GM11168 (cell line): ENCODE data around the gene AVPR2.

ENCODE experiments used
- in situ Hi-C: fragments of 300-500 bp; cut with MboI; formaldehyde crosslinking; loops from one replicate; pipeline ENCODE4 v1.12.0; 2022; ENCODE audit warnings: low sequenced_read_pairs; ENCODE audit not compliant: unreplicated experiment

Gene AVPR2

GRCh38 chrX:153909980-153910360, 5.5 kb downstream of the AVPR2 start:
- in situ Hi-C loops = no loop called here

GRCh38 chrX:153910446-153910845, 6.0 kb downstream of the AVPR2 start:
- in situ Hi-C loops = no loop called here

GRCh38 chrX:153911798-153912197, 7.3 kb downstream of the AVPR2 start:
- in situ Hi-C loops = no loop called here

GRCh38 chrX:153913211-153913610, 8.7 kb downstream of the AVPR2 start:
- in situ Hi-C loops = no loop called here

- in situ Hi-C loops = no loop called here
Measured at GRCh38 chrX:153913701-153914100, 9.2 kb downstream of the AVPR2 start.

GRCh38 chrX:153917869-153918268, 13.4 kb downstream of the AVPR2 start:
- in situ Hi-C loops = no loop called here

- in situ Hi-C loops = no loop called here
Measured at GRCh38 chrX:153919281-153919680, 14.8 kb downstream of the AVPR2 start.

- in situ Hi-C loops = no loop called here
Measured at GRCh38 chrX:153920546-153920945, 16.1 kb downstream of the AVPR2 start.

- in situ Hi-C loops = no loop called here
Measured at GRCh38 chrX:153921070-153921469, 16.6 kb downstream of the AVPR2 start.

GRCh38 chrX:153921511-153922446, 17.3 kb downstream of the AVPR2 start:
- in situ Hi-C loops = no loop called here

- in situ Hi-C loops = no loop called here
Measured at GRCh38 chrX:153922932-153923857, 18.7 kb downstream of the AVPR2 start.

GRCh38 chrX:153924149-153924861, 19.8 kb downstream of the AVPR2 start:
- in situ Hi-C loops = no loop called here

GRCh38 chrX:153925387-153925738, 20.9 kb downstream of the AVPR2 start:
- in situ Hi-C loops = no loop called here

- in situ Hi-C loops = no loop called here
Measured at GRCh38 chrX:153925739-153926551, 21.5 kb downstream of the AVPR2 start, which contains the start of gene ARHGAP4. Gene ARHGAP4, minus strand, starts transcription at chrX:153926264. Its CDS starts 62 bp downstream, at chrX:153926202.

GRCh38 chrX:153926552-153926857, 22.0 kb downstream of the AVPR2 start:
- in situ Hi-C loops = no loop called here

- in situ Hi-C loops = no loop called here
Measured at GRCh38 chrX:153926858-153927671, 22.6 kb downstream of the AVPR2 start.

- in situ Hi-C loops = no loop called here
Measured at GRCh38 chrX:153927672-153927921, 23.1 kb downstream of the AVPR2 start.

- in situ Hi-C loops = no loop called here
Measured at GRCh38 chrX:153927922-153928760, 23.7 kb downstream of the AVPR2 start.
